Endothelial cell (in vitro differentiated cells): Measurements from ENCODE around the gene ANKRD10. TPM values are rescaled to one million over a fixed set of nuclear protein-coding genes. Genes with fewer than 3 reads are reported as not detected.

ENCODE experiments used
- DNase-seq: peaks from one replicate; pipeline ENCODE4 v3.0.0; 2021; ENCODE audit warnings: low spot score
- H3K27ac Mint-ChIP-seq: one replicate; pipeline ENCODE4 v1.8.0; 2021; ENCODE audit warnings: mixed read lengths, inconsistent platforms; ENCODE audit not compliant: unreplicated experiment
- H3K27me3 Mint-ChIP-seq: one replicate; pipeline ENCODE4 v1.8.0; 2021; ENCODE audit warnings: mild to moderate bottlenecking, moderate library complexity, mixed read lengths, inconsistent platforms; ENCODE audit not compliant: unreplicated experiment
- H3K36me3 Mint-ChIP-seq: one replicate; pipeline ENCODE4 v1.8.0; 2021; ENCODE audit warnings: mild to moderate bottlenecking, low read depth, mixed read lengths, inconsistent platforms; ENCODE audit not compliant: unreplicated experiment
- H3K4me1 Mint-ChIP-seq: one replicate; pipeline ENCODE4 v1.8.0; 2021; ENCODE audit warnings: mild to moderate bottlenecking, mixed read lengths, inconsistent platforms; ENCODE audit not compliant: unreplicated experiment
- H3K4me3 Mint-ChIP-seq: one replicate; pipeline ENCODE4 v1.8.0; 2021; ENCODE audit warnings: mild to moderate bottlenecking, mixed read lengths, inconsistent platforms; ENCODE audit not compliant: unreplicated experiment
- H3K9me3 Mint-ChIP-seq: one replicate; pipeline ENCODE4 v1.8.0; 2021; ENCODE audit warnings: mixed read lengths, inconsistent platforms; ENCODE audit not compliant: unreplicated experiment
- CTCF ChIP-seq: fragments of 200-600 bp; sonication (generic); IDR thresholded peaks from one replicate; pipeline ENCODE4 v1.5.0; 2021; ENCODE audit warnings: antibody characterized with exemption; ENCODE audit not compliant: unreplicated experiment
- total RNA-seq: library from RNA; stranded (reverse); fragmentation: NEBNext Ultra II Directional; extraction: Animal tissue kit (Norgen Biotek cat#: 25700); gene quantifications from one replicate; pipeline ENCODE4 v1.2.1, GENCODE V29; 2021; ENCODE audit not compliant: unreplicated experiment

Gene ANKRD10
- total RNA-seq, 1 donor from 2014 or later = 160 TPM

GRCh38 chr13:110913322-110914080 is 1.4 kb downstream of the ANKRD10 start:
- peaks cover 35% of the 10 kb centered on the region for H3K4me1 Mint-ChIP-seq
- peaks cover 11% of the 10 kb centered on the region for H3K36me3 Mint-ChIP-seq
- peak overlapping the region; percentile 94 for H3K4me3 Mint-ChIP-seq
- H3K27me3 Mint-ChIP-seq = no peaks in the 10 kb centered on the region
- no peak for TF ChIP-seq CTCF
- DNase-seq = no peak
- H3K27ac Mint-ChIP-seq = peak overlapping the region; percentile 88
- no peaks in the 10 kb centered on the region for H3K9me3 Mint-ChIP-seq

- peaks cover 14% of the 10 kb centered on the region for H3K36me3 Mint-ChIP-seq
- H3K9me3 Mint-ChIP-seq = no peaks in the 10 kb centered on the region
- no peaks in the 10 kb centered on the region for H3K27me3 Mint-ChIP-seq
- no peak for DNase-seq
- no peak for TF ChIP-seq CTCF
- H3K4me1 Mint-ChIP-seq = peaks cover 43% of the 10 kb centered on the region
- peak overlapping the region; percentile 94 for H3K4me3 Mint-ChIP-seq
- H3K27ac Mint-ChIP-seq = peak overlapping the region; percentile 88
These were observed 2.2 kb downstream of the ANKRD10 start for GRCh38 chr13:110912651-110913051.

GRCh38 chr13:110911880-110912279 is 3.0 kb downstream of the ANKRD10 start:
- no peak for TF ChIP-seq CTCF
- peak overlapping the region; percentile 29 for H3K4me3 Mint-ChIP-seq
- peaks cover 47% of the 10 kb centered on the region for H3K4me1 Mint-ChIP-seq
- H3K9me3 Mint-ChIP-seq = no peaks in the 10 kb centered on the region
- no peak overlapping the region for H3K27ac Mint-ChIP-seq
- no peaks in the 10 kb centered on the region for H3K27me3 Mint-ChIP-seq
- H3K36me3 Mint-ChIP-seq = peaks cover 14% of the 10 kb centered on the region
- DNase-seq = no peak

GRCh38 chr13:110910013-110910890 is 4.6 kb downstream of the ANKRD10 start:
- H3K4me1 Mint-ChIP-seq = peaks cover 49% of the 10 kb centered on the region
- TF ChIP-seq CTCF = no peak
- H3K27me3 Mint-ChIP-seq = no peaks in the 10 kb centered on the region
- peaks cover 25% of the 10 kb centered on the region for H3K36me3 Mint-ChIP-seq
- no peaks in the 10 kb centered on the region for H3K9me3 Mint-ChIP-seq
- no peak for DNase-seq
- H3K27ac Mint-ChIP-seq = peak overlapping the region; percentile 22
- H3K4me3 Mint-ChIP-seq = peak overlapping the region; percentile 21
